ENCODE measurements around the gene USP25. TPM values are rescaled to one million over a fixed set of nuclear protein-coding genes. Genes with fewer than 3 reads are reported as not detected.

USP25 gene
- total and polyA plus RNA-seq, 2 donors: 19.8 to 37.7 TPM

GRCh38 chr21:15826908-15827601 is 97.3 kb downstream of the USP25 start:
- no peak overlapping the region for H3K27ac ChIP-seq (ENCODE audit: low read depth in 1 of 2, low read length in 1 of 2)
- no peak for DNase-seq (ENCODE audit: low read depth in 6 of 9, low spot score in 9 of 9)
- H3K36me3 ChIP-seq (ENCODE audit: control insufficient read depth in 2 of 2, insufficient read depth in 2 of 2, low read length in 1 of 2): peaks cover 3 to 23% of the 10 kb centered on the region in 2 donors
- H3K4me1 ChIP-seq (ENCODE audit: control insufficient read depth in 2 of 2, insufficient read depth in 2 of 2, low read length in 2 of 2): no peaks in the 10 kb centered on the region
- no peaks in the 10 kb centered on the region for H3K27me3 ChIP-seq (ENCODE audit: control insufficient read depth in 2 of 2, insufficient read depth in 1 of 2, low read length in 1 of 2)
- 98% methylated on average over 8 of the region's 8 CpGs for WGBS
- H3K9me3 ChIP-seq (ENCODE audit: control insufficient read depth in 2 of 2, insufficient read depth in 1 of 2, low read length in 1 of 2): no peaks in the 10 kb centered on the region
- no peak overlapping the region for H3K4me3 ChIP-seq (ENCODE audit: low read length in 2 of 2)

GRCh38 chr21:15831497-15831896 is 101.7 kb downstream of the USP25 start:
- Histone ChIP-seq H3K27me3 (ENCODE audit: control insufficient read depth in 2 of 2, insufficient read depth in 1 of 2, low read length in 1 of 2) (no peaks in the 10 kb centered on the region), H3K36me3 (ENCODE audit: control insufficient read depth in 2 of 2, insufficient read depth in 2 of 2, low read length in 1 of 2) (peaks cover 3 to 29% of the 10 kb centered on the region in 2 donors), H3K27ac (ENCODE audit: low read depth in 1 of 2, low read length in 1 of 2) (no peak overlapping the region), H3K4me1 (ENCODE audit: control insufficient read depth in 2 of 2, insufficient read depth in 2 of 2, low read length in 2 of 2) (no peaks in the 10 kb centered on the region), H3K9me3 (ENCODE audit: control insufficient read depth in 2 of 2, insufficient read depth in 1 of 2, low read length in 1 of 2) (no peaks in the 10 kb centered on the region), H3K4me3 (ENCODE audit: low read length in 2 of 2) (no peak overlapping the region)
- DNase-seq (ENCODE audit: low read depth in 6 of 9, low spot score in 9 of 9): no peak
- WGBS: 96% methylated on average over 4 of the region's 4 CpGs

- no peak overlapping the region for H3K4me3 ChIP-seq (ENCODE audit: low read length in 2 of 2)
- no peaks in the 10 kb centered on the region for H3K27me3 ChIP-seq (ENCODE audit: control insufficient read depth in 2 of 2, insufficient read depth in 1 of 2, low read length in 1 of 2)
- H3K9me3 ChIP-seq (ENCODE audit: control insufficient read depth in 2 of 2, insufficient read depth in 1 of 2, low read length in 1 of 2): no peaks in the 10 kb centered on the region
- no peak for DNase-seq (ENCODE audit: low read depth in 6 of 9, low spot score in 9 of 9)
- no peak overlapping the region for H3K27ac ChIP-seq (ENCODE audit: low read depth in 1 of 2, low read length in 1 of 2)
- 87% methylated on average over 4 of the region's 4 CpGs for WGBS
- H3K36me3 ChIP-seq (ENCODE audit: control insufficient read depth in 2 of 2, insufficient read depth in 2 of 2, low read length in 1 of 2): peaks cover 3 to 24% of the 10 kb centered on the region in 2 donors
- no peaks in the 10 kb centered on the region for H3K4me1 ChIP-seq (ENCODE audit: control insufficient read depth in 2 of 2, insufficient read depth in 2 of 2, low read length in 2 of 2)
Observed at GRCh38 chr21:15837645-15838044, 107.9 kb downstream of the USP25 start.

GRCh38 chr21:15839026-15839425 is 109.2 kb downstream of the USP25 start:
- 99% methylated on average over 2 of the region's 2 CpGs for WGBS
- no peak for DNase-seq (ENCODE audit: low read depth in 6 of 9, low spot score in 9 of 9)
- H3K36me3 ChIP-seq (ENCODE audit: control insufficient read depth in 2 of 2, insufficient read depth in 2 of 2, low read length in 1 of 2): peaks cover 3 to 21% of the 10 kb centered on the region in 2 donors

GRCh38 chr21:15839601-15840000 is 109.8 kb downstream of the USP25 start:
- Histone ChIP-seq H3K4me3 (ENCODE audit: low read length in 2 of 2) (no peak overlapping the region), H3K4me1 (ENCODE audit: control insufficient read depth in 2 of 2, insufficient read depth in 2 of 2, low read length in 2 of 2) (no peaks in the 10 kb centered on the region), H3K27me3 (ENCODE audit: control insufficient read depth in 2 of 2, insufficient read depth in 1 of 2, low read length in 1 of 2) (no peaks in the 10 kb centered on the region), H3K9me3 (ENCODE audit: control insufficient read depth in 2 of 2, insufficient read depth in 1 of 2, low read length in 1 of 2) (no peaks in the 10 kb centered on the region), H3K36me3 (ENCODE audit: control insufficient read depth in 2 of 2, insufficient read depth in 2 of 2, low read length in 1 of 2) (peaks cover 3 to 21% of the 10 kb centered on the region in 2 donors), H3K27ac (ENCODE audit: low read depth in 1 of 2, low read length in 1 of 2) (no peak overlapping the region)
- 96% methylated on average over 2 of the region's 2 CpGs for WGBS
- no peak for DNase-seq (ENCODE audit: low read depth in 6 of 9, low spot score in 9 of 9)

More at GRCh38 chr21:15839026-15839425, 109.2 kb downstream of the USP25 start:
- Histone ChIP-seq H3K9me3 (ENCODE audit: control insufficient read depth in 2 of 2, insufficient read depth in 1 of 2, low read length in 1 of 2) (no peaks in the 10 kb centered on the region), H3K4me3 (ENCODE audit: low read length in 2 of 2) (no peak overlapping the region), H3K4me1 (ENCODE audit: control insufficient read depth in 2 of 2, insufficient read depth in 2 of 2, low read length in 2 of 2) (no peaks in the 10 kb centered on the region), H3K27ac (ENCODE audit: low read depth in 1 of 2, low read length in 1 of 2) (no peak overlapping the region), H3K27me3 (ENCODE audit: control insufficient read depth in 2 of 2, insufficient read depth in 1 of 2, low read length in 1 of 2) (no peaks in the 10 kb centered on the region)

- DNase-seq (ENCODE audit: low read depth in 6 of 9, low spot score in 9 of 9): no peak
- no peaks in the 10 kb centered on the region for H3K4me1 ChIP-seq (ENCODE audit: control insufficient read depth in 2 of 2, insufficient read depth in 2 of 2, low read length in 2 of 2)
- H3K36me3 ChIP-seq (ENCODE audit: control insufficient read depth in 2 of 2, insufficient read depth in 2 of 2, low read length in 1 of 2): peaks cover 3 to 14% of the 10 kb centered on the region in 2 donors
- no peak overlapping the region for H3K4me3 ChIP-seq (ENCODE audit: low read length in 2 of 2)
- H3K27me3 ChIP-seq (ENCODE audit: control insufficient read depth in 2 of 2, insufficient read depth in 1 of 2, low read length in 1 of 2): no peaks in the 10 kb centered on the region
- H3K27ac ChIP-seq (ENCODE audit: low read depth in 1 of 2, low read length in 1 of 2): no peak overlapping the region
- H3K9me3 ChIP-seq (ENCODE audit: control insufficient read depth in 2 of 2, insufficient read depth in 1 of 2, low read length in 1 of 2): no peaks in the 10 kb centered on the region
- WGBS: 98% methylated on average over 3 of the region's 3 CpGs
Observed at GRCh38 chr21:15840406-15840805, 110.6 kb downstream of the USP25 start.

- no peak for DNase-seq (ENCODE audit: low read depth in 6 of 9, low spot score in 9 of 9)
- no peaks in the 10 kb centered on the region for H3K27me3 ChIP-seq (ENCODE audit: control insufficient read depth in 2 of 2, insufficient read depth in 1 of 2, low read length in 1 of 2)
- H3K4me3 ChIP-seq (ENCODE audit: low read length in 2 of 2): no peak overlapping the region
- no peaks in the 10 kb centered on the region for H3K4me1 ChIP-seq (ENCODE audit: control insufficient read depth in 2 of 2, insufficient read depth in 2 of 2, low read length in 2 of 2)
- no peak overlapping the region for H3K27ac ChIP-seq (ENCODE audit: low read depth in 1 of 2, low read length in 1 of 2)
- no peaks in the 10 kb centered on the region for H3K9me3 ChIP-seq (ENCODE audit: control insufficient read depth in 2 of 2, insufficient read depth in 1 of 2, low read length in 1 of 2)
- peaks cover 3 to 14% of the 10 kb centered on the region in 2 donors for H3K36me3 ChIP-seq (ENCODE audit: control insufficient read depth in 2 of 2, insufficient read depth in 2 of 2, low read length in 1 of 2)
- WGBS: 95% methylated on average over 3 of the region's 3 CpGs
Observed at GRCh38 chr21:15841856-15842564, 112.2 kb downstream of the USP25 start.

- peaks cover 4 to 14% of the 10 kb centered on the region in 2 donors for H3K36me3 ChIP-seq (ENCODE audit: control insufficient read depth in 2 of 2, insufficient read depth in 2 of 2, low read length in 1 of 2)
- no peak for DNase-seq (ENCODE audit: low read depth in 6 of 9, low spot score in 9 of 9)
- no peaks in the 10 kb centered on the region for H3K4me1 ChIP-seq (ENCODE audit: control insufficient read depth in 2 of 2, insufficient read depth in 2 of 2, low read length in 2 of 2)
- WGBS: 94% methylated on average over 2 of the region's 2 CpGs
- H3K27ac ChIP-seq (ENCODE audit: low read depth in 1 of 2, low read length in 1 of 2): no peak overlapping the region
- H3K27me3 ChIP-seq (ENCODE audit: control insufficient read depth in 2 of 2, insufficient read depth in 1 of 2, low read length in 1 of 2): no peaks in the 10 kb centered on the region
- H3K4me3 ChIP-seq (ENCODE audit: low read length in 2 of 2): no peak overlapping the region
- H3K9me3 ChIP-seq (ENCODE audit: control insufficient read depth in 2 of 2, insufficient read depth in 1 of 2, low read length in 1 of 2): no peaks in the 10 kb centered on the region
Observed at GRCh38 chr21:15842565-15842880, 112.7 kb downstream of the USP25 start.

- Histone ChIP-seq H3K27ac (ENCODE audit: low read depth in 1 of 2, low read length in 1 of 2) (no peak overlapping the region), H3K4me1 (ENCODE audit: control insufficient read depth in 2 of 2, insufficient read depth in 2 of 2, low read length in 2 of 2) (no peaks in the 10 kb centered on the region), H3K36me3 (ENCODE audit: control insufficient read depth in 2 of 2, insufficient read depth in 2 of 2, low read length in 1 of 2) (peaks cover 6 to 9% of the 10 kb centered on the region in 2 donors), H3K4me3 (ENCODE audit: low read length in 2 of 2) (no peak overlapping the region), H3K9me3 (ENCODE audit: control insufficient read depth in 2 of 2, insufficient read depth in 1 of 2, low read length in 1 of 2) (no peaks in the 10 kb centered on the region), H3K27me3 (ENCODE audit: control insufficient read depth in 2 of 2, insufficient read depth in 1 of 2, low read length in 1 of 2) (no peaks in the 10 kb centered on the region)
- DNase-seq (ENCODE audit: low read depth in 6 of 9, low spot score in 9 of 9): no peak
- WGBS: 99% methylated on average over 1 of the region's 1 CpG
Observed at GRCh38 chr21:15843766-15844165, 114.0 kb downstream of the USP25 start.

Data from thymus (tissue), 11 donors.